ENCODE results near the gene CPLANE2. TPM values are rescaled to one million over a fixed set of nuclear protein-coding genes. Genes with fewer than 3 reads are reported as not detected.

CPLANE2 gene
- total and polyA plus RNA-seq, 2 of the 4 experiments (the other 2 are of a cell fraction), result 3.2 to 5.8 TPM

GRCh38 chr1:16257968-16258367 lies 21.0 kb upstream of the CPLANE2 start:
- POLR2A ChIA-PET (ENCODE audit: unreplicated experiment), result no interaction called here
- Histone ChIP-seq H2BK15ac (ENCODE audit: low read depth, low read length) (peak overlapping the region; percentile 88; the same call in 2 of the 3 replicates), H3K4ac (ENCODE audit: low read depth, low read length) (peak overlapping the region; percentile 58; the same call in 1 of the 2 replicates), H3K27ac (ENCODE audit: insufficient read depth, low read length) (no peak overlapping the region), H3K36me3 (ENCODE audit: control insufficient read depth, insufficient read depth, low read length) (peaks cover 14% of the 10 kb centered on the region), H4K20me1 (ENCODE audit: insufficient read depth, low read length) (peaks cover 3% of the 10 kb centered on the region; the same call in 1 of the 2 replicates), H2AFZ (replicated peaks; ENCODE audit: low read length, poor library complexity) (no peak overlapping the region), H3K9me1 (ENCODE audit: insufficient read depth, low read length) (peaks cover 13% of the 10 kb centered on the region; the same call in 1 of the 2 replicates), H3K27me3 (ENCODE audit: control insufficient read depth, insufficient read depth, low read length) (no peaks in the 10 kb centered on the region), H4K8ac (ENCODE audit: low read depth in 2 of 2, low read length in 2 of 2) (peak overlapping the region in 1 of 2 experiments; percentile 41; a peak in 1 of 4 replicates), H4K91ac (ENCODE audit: insufficient read depth, low read depth, low read length) (peak overlapping the region; percentile 38), H3K4me1 (ENCODE audit: control insufficient read depth, insufficient read depth, low read length) (peaks cover 15% of the 10 kb centered on the region), H3K9me3 (ENCODE audit: control insufficient read depth, insufficient read depth, low read length) (no peaks in the 10 kb centered on the region), H3K9ac (ENCODE audit: low read depth, low read length) (no peak overlapping the region), H3K56ac (ENCODE audit: extremely low read depth, insufficient read depth, low read length) (0 out of 2 replicates have a peak overlapping the region, but pooled peaks have one; percentile 26), H3K4me2 (ENCODE audit: low read depth, low read length) (no peak overlapping the region), H3K18ac (ENCODE audit: low read depth, low read length) (peak overlapping the region; percentile 67; the same call in 1 of the 2 replicates), H3K14ac (replicated peaks; ENCODE audit: low read depth, low read length) (peak overlapping the region; percentile 84), H2BK120ac (ENCODE audit: low read depth, low read length) (peak overlapping the region; percentile 54), H2AK5ac (ENCODE audit: low read depth, low read length) (peak overlapping the region; percentile 76), H2BK20ac (ENCODE audit: low read depth, low read length) (no peak overlapping the region), H3K79me1 (ENCODE audit: low read depth in 1 of 2, low read length in 2 of 2) (peaks cover 40 to 65% of the 10 kb centered on the region in 2 experiments), H2AK9ac (replicated peaks; ENCODE audit: low read depth, low read length, poor library complexity) (no peak overlapping the region), H2BK5ac (ENCODE audit: low read depth, low read length, poor library complexity, severe bottlenecking) (peak overlapping the region; percentile 41), H4K5ac (ENCODE audit: low read depth, low read length) (peak overlapping the region; percentile 53; the same call in 1 of the 2 replicates), H3K4me3 (ENCODE audit: insufficient read depth, low read depth, low read length) (no peak overlapping the region), H3K23ac (ENCODE audit: low read depth, low read length) (peak overlapping the region; percentile 79; the same call in 1 of the 2 replicates)
- no peak for TF ChIP-seq CTCF (conservative IDR thresholded peaks at IDR 0.05; ENCODE audit: low read depth, low read length)
- no peak for TF ChIP-seq RFX5 (IDR thresholded peaks at IDR 0.05; ENCODE audit: low read depth, low read length)
- TF ChIP-seq BHLHE40 (IDR thresholded peaks at IDR 0.05; ENCODE audit: low read depth, low read length), result no peak
- TF ChIP-seq MXI1 (IDR thresholded peaks at IDR 0.05; ENCODE audit: borderline replicate concordance, low read depth, low read length), result no peak
- TF ChIP-seq RCOR1 (IDR thresholded peaks at IDR 0.05; ENCODE audit: insufficient replicate concordance, low read length), result no peak
- no peak for TF ChIP-seq ELK1 (IDR thresholded peaks at IDR 0.05; ENCODE audit: borderline replicate concordance, low read depth, low read length)
- no peak for TF ChIP-seq MAFK (IDR thresholded peaks at IDR 0.05; ENCODE audit: low read depth, low read length)
- TF ChIP-seq RAD21 (IDR thresholded peaks at IDR 0.05; ENCODE audit: low read length), result no peak
- no peak for TF ChIP-seq MAZ (IDR thresholded peaks at IDR 0.05; ENCODE audit: borderline replicate concordance, low read depth, low read length)
- no peak for TF ChIP-seq SMC3 (IDR thresholded peaks at IDR 0.05; ENCODE audit: low read depth, low read length)
- TF ChIP-seq CHD1 (IDR thresholded peaks at IDR 0.05; ENCODE audit: low read depth, low read length), result no peak
- no TSS peak for BruUV-seq (replicated peaks)
- CTCF ChIA-PET, result interaction anchor here (0.5 kb wide), 1 partner anchor 98 kb away, joined by 3 read pairs; no protein-coding TSS in a partner anchor
- dilution Hi-C loops (cut with HindIII; ENCODE audit: low sequenced_read_pairs, unreplicated experiment), result no loop called here
- DNase-seq (no peak), ATAC-seq (ENCODE audit: low read depth) (no peak)
- intact Hi-C loops (cut with micrococcal nuclease), result no loop called here
- no CpG with 5 or more reads among the region's 3 CpGs for WGBS, 2 experiments (ENCODE audit: extremely low coverage in 2 of 2, insufficient read length in 1 of 2)
- in situ Hi-C loops (cut with MboI; ENCODE audit: low sequenced_read_pairs), result no loop called here

Data from IMR-90 (cell line).